GM23338 (cell line): ENCODE data around the gene KICS2.

Source experiments
- CREB1 ChIP-seq: fragments of 250-450 bp; sonication (Bioruptor Pico); IDR thresholded peaks from 2 replicates; pipeline ENCODE4 v1.5.0; 2020; ENCODE audit warnings: low read depth, mild to moderate bottlenecking, moderate library complexity
- CTCF ChIP-seq, 2 experiments: fragments of 200-600 bp in 1 of 2; sonication (generic) in 1 of 2; conservative IDR thresholded peaks; 2 replicates each; pipeline versions ENCODE4 v1.5.1 to v1.6.1; 2016 to 2017; ENCODE audit warnings: antibody characterized with exemption in 2 of 2, low read depth in 2 of 2, mild to moderate bottlenecking in 2 of 2, moderate library complexity in 1 of 2
- EZH2 ChIP-seq: fragments of 200-600 bp; sonication (generic); IDR thresholded peaks from one replicate; pipeline ENCODE4 v1.8.0; 2017; ENCODE audit warnings: antibody characterized with exemption, mild to moderate bottlenecking, low read depth; ENCODE audit not compliant: unreplicated experiment
- EZH2phosphoT487 ChIP-seq: fragments of 200-600 bp; sonication (generic); IDR thresholded peaks from one replicate; pipeline ENCODE4 v1.8.1; 2018; ENCODE audit warnings: antibody characterized with exemption; ENCODE audit not compliant: unreplicated experiment
- POLR2AphosphoS5 ChIP-seq: IDR thresholded peaks from 2 replicates; pipeline ENCODE4 v1.6.1; 2016; ENCODE audit warnings: antibody characterized with exemption, low read depth
- REST ChIP-seq: IDR thresholded peaks from one replicate; pipeline ENCODE4 v1.6.1; 2018; ENCODE audit warnings: antibody characterized with exemption; ENCODE audit not compliant: unreplicated experiment

DNA sequence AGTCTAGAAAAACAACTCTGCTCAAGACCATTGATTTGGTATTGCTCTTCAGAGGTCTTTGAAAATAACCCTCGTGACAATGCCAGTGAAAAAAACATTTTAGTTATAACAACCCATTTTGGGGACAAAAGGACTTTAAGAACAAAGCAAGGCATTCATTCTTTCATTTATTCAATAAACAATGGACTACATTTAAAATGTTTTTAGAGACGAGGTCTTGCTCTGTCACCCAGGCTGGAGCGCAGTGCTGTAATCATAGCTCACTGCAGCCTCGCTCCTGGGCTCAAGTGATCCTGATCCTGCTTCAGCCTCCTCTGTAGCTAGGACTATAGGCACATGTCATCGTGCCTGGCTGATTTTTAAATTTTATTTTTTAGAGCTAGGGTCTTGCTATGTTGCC, 7.7 kb upstream of the KICS2 start:
- TF ChIP-seq CTCF (conservative IDR thresholded peaks at IDR 0.05; ENCODE audit: low read depth in 2 of 2), result no peak
- no peak for TF ChIP-seq EZH2phosphoT487
- TF ChIP-seq CREB1 (CRISPR knock-in tag), result no peak
- no peak for TF ChIP-seq EZH2
- no peak for TF ChIP-seq REST
- TF ChIP-seq POLR2AphosphoS5, result no peak
